Endothelial cell (in vitro differentiated cells): ENCODE measurements around the gene ST7. TPM values are rescaled to one million over a fixed set of nuclear protein-coding genes. Genes with fewer than 3 reads are reported as not detected.

Experiments
- DNase-seq: peaks from one replicate; pipeline ENCODE4 v3.0.0; 2021; ENCODE audit warnings: low spot score
- H3K27ac Mint-ChIP-seq: one replicate; pipeline ENCODE4 v1.8.0; 2021; ENCODE audit warnings: mixed read lengths, inconsistent platforms; ENCODE audit not compliant: unreplicated experiment
- H3K27me3 Mint-ChIP-seq: one replicate; pipeline ENCODE4 v1.8.0; 2021; ENCODE audit warnings: mild to moderate bottlenecking, moderate library complexity, mixed read lengths, inconsistent platforms; ENCODE audit not compliant: unreplicated experiment
- H3K36me3 Mint-ChIP-seq: one replicate; pipeline ENCODE4 v1.8.0; 2021; ENCODE audit warnings: mild to moderate bottlenecking, low read depth, mixed read lengths, inconsistent platforms; ENCODE audit not compliant: unreplicated experiment
- H3K4me1 Mint-ChIP-seq: one replicate; pipeline ENCODE4 v1.8.0; 2021; ENCODE audit warnings: mild to moderate bottlenecking, mixed read lengths, inconsistent platforms; ENCODE audit not compliant: unreplicated experiment
- H3K4me3 Mint-ChIP-seq: one replicate; pipeline ENCODE4 v1.8.0; 2021; ENCODE audit warnings: mild to moderate bottlenecking, mixed read lengths, inconsistent platforms; ENCODE audit not compliant: unreplicated experiment
- H3K9me3 Mint-ChIP-seq: one replicate; pipeline ENCODE4 v1.8.0; 2021; ENCODE audit warnings: mixed read lengths, inconsistent platforms; ENCODE audit not compliant: unreplicated experiment
- total RNA-seq: library from RNA; stranded (reverse); fragmentation: NEBNext Ultra II Directional; extraction: Animal tissue kit (Norgen Biotek cat#: 25700); gene quantifications from one replicate; pipeline ENCODE4 v1.2.1, GENCODE V29; 2021; ENCODE audit not compliant: unreplicated experiment
- TF ChIP-seq, protein P1 (sequence below): fragments of 200-600 bp; sonication (generic); IDR thresholded peaks from one replicate; pipeline ENCODE4 v1.5.0; 2021; ENCODE audit warnings: antibody characterized with exemption; ENCODE audit not compliant: unreplicated experiment

ST7 gene
- total RNA-seq, 1 donor from 2014 or later, result 44.1 TPM

GRCh38 chr7:117269417-117269816 is 316.1 kb downstream of the ST7 start:
- no peak for DNase-seq
- no peaks in the 10 kb centered on the region for H3K36me3 Mint-ChIP-seq
- H3K27me3 Mint-ChIP-seq, result peaks cover 3% of the 10 kb centered on the region
- TF ChIP-seq, protein P1, sequence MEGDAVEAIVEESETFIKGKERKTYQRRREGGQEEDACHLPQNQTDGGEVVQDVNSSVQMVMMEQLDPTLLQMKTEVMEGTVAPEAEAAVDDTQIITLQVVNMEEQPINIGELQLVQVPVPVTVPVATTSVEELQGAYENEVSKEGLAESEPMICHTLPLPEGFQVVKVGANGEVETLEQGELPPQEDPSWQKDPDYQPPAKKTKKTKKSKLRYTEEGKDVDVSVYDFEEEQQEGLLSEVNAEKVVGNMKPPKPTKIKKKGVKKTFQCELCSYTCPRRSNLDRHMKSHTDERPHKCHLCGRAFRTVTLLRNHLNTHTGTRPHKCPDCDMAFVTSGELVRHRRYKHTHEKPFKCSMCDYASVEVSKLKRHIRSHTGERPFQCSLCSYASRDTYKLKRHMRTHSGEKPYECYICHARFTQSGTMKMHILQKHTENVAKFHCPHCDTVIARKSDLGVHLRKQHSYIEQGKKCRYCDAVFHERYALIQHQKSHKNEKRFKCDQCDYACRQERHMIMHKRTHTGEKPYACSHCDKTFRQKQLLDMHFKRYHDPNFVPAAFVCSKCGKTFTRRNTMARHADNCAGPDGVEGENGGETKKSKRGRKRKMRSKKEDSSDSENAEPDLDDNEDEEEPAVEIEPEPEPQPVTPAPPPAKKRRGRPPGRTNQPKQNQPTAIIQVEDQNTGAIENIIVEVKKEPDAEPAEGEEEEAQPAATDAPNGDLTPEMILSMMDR, result no peak
- no peaks in the 10 kb centered on the region for H3K9me3 Mint-ChIP-seq
- H3K27ac Mint-ChIP-seq, result no peak overlapping the region
- no peak overlapping the region for H3K4me3 Mint-ChIP-seq
- no peaks in the 10 kb centered on the region for H3K4me1 Mint-ChIP-seq

- H3K27ac Mint-ChIP-seq, result no peak overlapping the region
These were observed 316.6 kb downstream of the ST7 start for GRCh38 chr7:117269886-117270285.

GRCh38 chr7:117270371-117270770 is 317.1 kb downstream of the ST7 start:
- DNase-seq, result no peak
- Mint-ChIP-seq H3K27me3 (peaks cover 3% of the 10 kb centered on the region), H3K9me3 (no peaks in the 10 kb centered on the region), H3K36me3 (no peaks in the 10 kb centered on the region), H3K4me3 (no peak overlapping the region), H3K27ac (no peak overlapping the region), H3K4me1 (peaks cover 3% of the 10 kb centered on the region)
- TF ChIP-seq, protein P1, result no peak

More at GRCh38 chr7:117269886-117270285, 316.6 kb downstream of the ST7 start:
- Mint-ChIP-seq H3K4me1 (peaks cover 3% of the 10 kb centered on the region), H3K4me3 (no peak overlapping the region), H3K9me3 (no peaks in the 10 kb centered on the region), H3K27me3 (peaks cover 3% of the 10 kb centered on the region), H3K36me3 (no peaks in the 10 kb centered on the region)
- DNase-seq, result no peak
- TF ChIP-seq, protein P1, result no peak

DNA sequence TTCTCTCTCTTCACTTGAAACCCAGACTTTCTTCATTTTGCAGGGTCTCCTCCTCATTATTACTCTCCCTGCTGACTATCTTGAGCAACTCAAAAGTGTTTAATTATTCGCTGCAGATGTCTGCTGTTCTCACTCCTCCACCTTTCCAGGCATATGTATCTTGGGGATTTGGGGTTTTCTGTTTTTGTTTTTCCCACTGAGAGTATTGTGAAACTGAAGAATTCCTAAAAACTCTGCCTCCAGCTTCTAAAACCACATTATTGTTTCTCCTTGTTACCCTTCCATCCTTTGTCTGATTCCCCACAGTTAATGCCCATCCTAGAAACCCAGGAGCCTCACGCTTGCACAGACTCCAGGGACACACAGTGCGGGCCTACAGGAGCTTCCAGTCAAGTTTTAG is 318.3 kb downstream of the ST7 start:
- H3K36me3 Mint-ChIP-seq, result no peaks in the 10 kb centered on the region

GRCh38 chr7:117272017-117272759 is 318.9 kb downstream of the ST7 start:
- H3K36me3 Mint-ChIP-seq, result no peaks in the 10 kb centered on the region
- H3K4me3 Mint-ChIP-seq, result no peak overlapping the region
- no peak for DNase-seq
- peaks cover 3% of the 10 kb centered on the region for H3K27me3 Mint-ChIP-seq
- TF ChIP-seq, protein P1, result no peak
- peaks cover 3% of the 10 kb centered on the region for H3K4me1 Mint-ChIP-seq
- no peaks in the 10 kb centered on the region for H3K9me3 Mint-ChIP-seq
- H3K27ac Mint-ChIP-seq, result no peak overlapping the region

More for the DNA sequence above, 318.3 kb downstream of the ST7 start:
- Mint-ChIP-seq H3K27me3 (peaks cover 3% of the 10 kb centered on the region), H3K4me3 (no peak overlapping the region), H3K9me3 (no peaks in the 10 kb centered on the region), H3K27ac (no peak overlapping the region), H3K4me1 (peaks cover 3% of the 10 kb centered on the region)
- TF ChIP-seq, protein P1, result no peak
- DNase-seq, result no peak
